ENCODE results near the gene KAT14. TPM values are rescaled to one million over a fixed set of nuclear protein-coding genes. Genes with fewer than 3 reads are reported as not detected.
"Not testable (repeated sequence)": the region's sequence is repeated elsewhere in the genome, so short reads cannot be mapped to it uniquely, and the experiment has no call there.

The KAT14 gene
- total RNA-seq, 4 donors from 2014 or later = 17.3 to 58.0 (median 24.0) TPM

- Histone ChIP-seq H3K9me3 (no peaks in the 10 kb centered on the region), H3K27me3 (no peaks in the 10 kb centered on the region), H3K36me3 (no peaks in the 10 kb centered on the region), H3K4me1 (no peaks in the 10 kb centered on the region), H3K4me3 (no peak overlapping the region), H3K27ac (no peak overlapping the region)
- WGBS, 2 donors (ENCODE audit: low coverage in 1 of 2) = 34 to 43% methylated on average over 5 to 7 of the region's 7 CpGs
- TF ChIP-seq, protein P1, sequence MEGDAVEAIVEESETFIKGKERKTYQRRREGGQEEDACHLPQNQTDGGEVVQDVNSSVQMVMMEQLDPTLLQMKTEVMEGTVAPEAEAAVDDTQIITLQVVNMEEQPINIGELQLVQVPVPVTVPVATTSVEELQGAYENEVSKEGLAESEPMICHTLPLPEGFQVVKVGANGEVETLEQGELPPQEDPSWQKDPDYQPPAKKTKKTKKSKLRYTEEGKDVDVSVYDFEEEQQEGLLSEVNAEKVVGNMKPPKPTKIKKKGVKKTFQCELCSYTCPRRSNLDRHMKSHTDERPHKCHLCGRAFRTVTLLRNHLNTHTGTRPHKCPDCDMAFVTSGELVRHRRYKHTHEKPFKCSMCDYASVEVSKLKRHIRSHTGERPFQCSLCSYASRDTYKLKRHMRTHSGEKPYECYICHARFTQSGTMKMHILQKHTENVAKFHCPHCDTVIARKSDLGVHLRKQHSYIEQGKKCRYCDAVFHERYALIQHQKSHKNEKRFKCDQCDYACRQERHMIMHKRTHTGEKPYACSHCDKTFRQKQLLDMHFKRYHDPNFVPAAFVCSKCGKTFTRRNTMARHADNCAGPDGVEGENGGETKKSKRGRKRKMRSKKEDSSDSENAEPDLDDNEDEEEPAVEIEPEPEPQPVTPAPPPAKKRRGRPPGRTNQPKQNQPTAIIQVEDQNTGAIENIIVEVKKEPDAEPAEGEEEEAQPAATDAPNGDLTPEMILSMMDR (IDR thresholded peaks at IDR 0.05) = no peak
- no peak for TF ChIP-seq POLR2A (IDR thresholded peaks at IDR 0.05)
- TF ChIP-seq EP300 (IDR thresholded peaks at IDR 0.05; ENCODE audit: low read depth) = no peak
- TF ChIP-seq POLR2AphosphoS5 (IDR thresholded peaks at IDR 0.05) = no peak
- in situ Hi-C loops (cut with MboI; ENCODE audit: low pct_ligation_motif_present in 1 of 4, low pct_unique_long_range_greater_than_20kb in 1 of 4, low sequenced_read_pairs in 3 of 4) (no loop called here), intact Hi-C loops (cut with DNase I; ENCODE audit: low total_unique reads) (no loop called here)
- no peak for DNase-seq
Measured at GRCh38 chr20:18101125-18101810, 36.4 kb upstream of the KAT14 start.

DNA sequence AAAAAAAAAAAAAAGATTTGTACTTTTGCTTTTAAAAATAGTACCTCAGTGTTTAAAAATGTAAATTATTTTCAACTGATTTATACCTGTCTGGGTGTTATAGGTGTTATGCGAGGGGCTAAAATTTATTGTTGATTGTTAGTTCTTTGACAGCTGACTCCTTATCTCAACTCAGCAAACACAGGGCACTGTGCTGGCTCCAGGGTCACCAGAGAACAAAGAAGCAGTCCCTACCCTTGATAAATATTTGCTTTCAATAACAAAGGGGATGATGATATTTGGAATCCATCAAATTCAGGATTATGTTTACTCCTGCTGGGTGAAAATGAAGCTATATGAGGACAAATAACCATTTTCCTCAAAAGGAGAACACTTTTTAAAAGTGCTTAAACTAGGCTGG lies 34.2 kb upstream of the KAT14 start:
- Histone ChIP-seq H3K9me3 (no peaks in the 10 kb centered on the region), H3K27me3 (no peaks in the 10 kb centered on the region), H3K4me3 (no peak overlapping the region), H3K36me3 (no peaks in the 10 kb centered on the region), H3K4me1 (no peaks in the 10 kb centered on the region), H3K27ac (no peak overlapping the region)
- intact Hi-C loops (cut with DNase I; ENCODE audit: low total_unique reads) = no loop called here
- in situ Hi-C loops (cut with MboI; ENCODE audit: low pct_ligation_motif_present in 1 of 4, low pct_unique_long_range_greater_than_20kb in 1 of 4, low sequenced_read_pairs in 3 of 4) = no loop called here
- DNase-seq = no peak
- 32 to 38% methylated on average over 1 of the region's 1 CpG for WGBS, 2 donors (ENCODE audit: low coverage in 1 of 2)
- TF ChIP-seq, protein P1 (IDR thresholded peaks at IDR 0.05) = no peak
- TF ChIP-seq POLR2A (IDR thresholded peaks at IDR 0.05) (no peak), POLR2AphosphoS5 (IDR thresholded peaks at IDR 0.05) (no peak), EP300 (IDR thresholded peaks at IDR 0.05; ENCODE audit: low read depth) (no peak)

DNA sequence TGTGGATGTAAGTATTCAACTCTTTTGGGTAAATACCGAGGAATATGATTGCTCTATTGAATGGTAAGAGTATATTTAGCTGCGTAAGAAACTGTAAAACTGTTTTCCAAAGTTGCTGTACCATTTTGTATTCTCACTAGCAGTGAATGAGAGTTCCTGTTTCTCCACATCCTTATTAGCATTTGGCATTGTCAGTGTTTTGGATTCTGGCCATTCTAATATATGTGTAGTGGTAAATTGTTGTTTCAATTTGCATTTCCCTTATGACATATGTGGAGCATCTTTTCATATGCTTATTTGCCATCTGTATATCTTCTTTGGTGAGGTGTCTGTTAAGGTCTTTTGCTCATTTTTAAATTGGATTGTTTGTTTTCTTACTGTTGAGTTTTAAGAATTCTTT lies 29.3 kb upstream of the KAT14 start:
- intact Hi-C loops (cut with DNase I; ENCODE audit: low total_unique reads) = no loop called here
- H3K4me3 ChIP-seq = no peak overlapping the region
- no peaks in the 10 kb centered on the region for H3K36me3 ChIP-seq
- WGBS, 2 donors (ENCODE audit: low coverage in 1 of 2) = 80 to 95% methylated on average over 2 of the region's 2 CpGs
- no peaks in the 10 kb centered on the region for H3K9me3 ChIP-seq
- no peak overlapping the region for H3K27ac ChIP-seq
- in situ Hi-C loops (cut with MboI; ENCODE audit: low pct_ligation_motif_present in 1 of 4, low pct_unique_long_range_greater_than_20kb in 1 of 4, low sequenced_read_pairs in 3 of 4) = no loop called here
- no peaks in the 10 kb centered on the region for H3K4me1 ChIP-seq
- no peak for TF ChIP-seq POLR2AphosphoS5 (IDR thresholded peaks at IDR 0.05)
- TF ChIP-seq POLR2A (IDR thresholded peaks at IDR 0.05) = no peak
- no peak for TF ChIP-seq EP300 (IDR thresholded peaks at IDR 0.05; ENCODE audit: low read depth)
- TF ChIP-seq, protein P1 (IDR thresholded peaks at IDR 0.05) = no peak
- no peaks in the 10 kb centered on the region for H3K27me3 ChIP-seq
- DNase-seq = no peak

- H3K36me3 ChIP-seq; DNase-seq; intact Hi-C loops (cut with DNase I; ENCODE audit: low total_unique reads); H3K27me3 ChIP-seq; H3K27ac ChIP-seq; H3K9me3 ChIP-seq; H3K4me3 ChIP-seq; in situ Hi-C loops (cut with MboI; ENCODE audit: low pct_ligation_motif_present in 1 of 4, low pct_unique_long_range_greater_than_20kb in 1 of 4, low sequenced_read_pairs in 3 of 4); H3K4me1 ChIP-seq: not testable (repeated sequence)
- 59% methylated on average over 1 of the region's 1 CpG; no CpG with 5 or more reads in 1 of the 2 donors for WGBS, 2 donors (ENCODE audit: low coverage in 1 of 2)
Measured at GRCh38 chr20:18128574-18128973, 9.1 kb upstream of the KAT14 start.

DNA sequence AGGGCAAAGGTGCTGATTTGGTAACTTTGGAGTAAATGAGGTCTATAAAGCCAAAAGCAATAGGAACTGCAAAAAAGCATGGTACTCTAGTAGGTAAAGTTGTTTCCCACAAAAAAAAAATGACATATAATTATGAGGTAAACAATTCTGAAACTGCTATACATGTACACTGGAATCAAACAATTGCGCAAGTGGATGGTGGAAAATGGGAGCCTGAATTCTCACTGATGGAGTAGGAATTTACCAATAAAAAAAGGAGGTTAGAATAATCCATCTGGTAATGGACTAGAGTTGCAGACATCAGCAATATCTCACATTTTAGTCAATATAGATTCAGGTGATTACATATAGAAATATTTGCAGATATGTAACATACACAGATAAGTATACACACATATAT lies 5.0 kb upstream of the KAT14 start:
- no peak overlapping the region for H3K27ac ChIP-seq
- H3K36me3 ChIP-seq = no peaks in the 10 kb centered on the region
- H3K4me3 ChIP-seq = no peak overlapping the region
- peaks cover 0 to 13% (median 7%) of the 10 kb centered on the region in 4 donors for H3K4me1 ChIP-seq
- no peak for DNase-seq
- in situ Hi-C loops (cut with MboI; ENCODE audit: low pct_ligation_motif_present in 1 of 4, low pct_unique_long_range_greater_than_20kb in 1 of 4, low sequenced_read_pairs in 3 of 4) = no loop called here
- H3K9me3 ChIP-seq = no peaks in the 10 kb centered on the region
- intact Hi-C loops (cut with DNase I; ENCODE audit: low total_unique reads) = no loop called here
- no peaks in the 10 kb centered on the region for H3K27me3 ChIP-seq
- TF ChIP-seq POLR2AphosphoS5 (IDR thresholded peaks at IDR 0.05) (no peak), POLR2A (IDR thresholded peaks at IDR 0.05) (no peak), EP300 (IDR thresholded peaks at IDR 0.05; ENCODE audit: low read depth) (no peak)
- TF ChIP-seq, protein P1 (IDR thresholded peaks at IDR 0.05) = no peak
- 88 to 100% methylated on average over 1 of the region's 1 CpG for WGBS, 2 donors (ENCODE audit: low coverage in 1 of 2)
